ENCODE data around the gene SLC34A3.

SLC34A3 gene

DNA sequence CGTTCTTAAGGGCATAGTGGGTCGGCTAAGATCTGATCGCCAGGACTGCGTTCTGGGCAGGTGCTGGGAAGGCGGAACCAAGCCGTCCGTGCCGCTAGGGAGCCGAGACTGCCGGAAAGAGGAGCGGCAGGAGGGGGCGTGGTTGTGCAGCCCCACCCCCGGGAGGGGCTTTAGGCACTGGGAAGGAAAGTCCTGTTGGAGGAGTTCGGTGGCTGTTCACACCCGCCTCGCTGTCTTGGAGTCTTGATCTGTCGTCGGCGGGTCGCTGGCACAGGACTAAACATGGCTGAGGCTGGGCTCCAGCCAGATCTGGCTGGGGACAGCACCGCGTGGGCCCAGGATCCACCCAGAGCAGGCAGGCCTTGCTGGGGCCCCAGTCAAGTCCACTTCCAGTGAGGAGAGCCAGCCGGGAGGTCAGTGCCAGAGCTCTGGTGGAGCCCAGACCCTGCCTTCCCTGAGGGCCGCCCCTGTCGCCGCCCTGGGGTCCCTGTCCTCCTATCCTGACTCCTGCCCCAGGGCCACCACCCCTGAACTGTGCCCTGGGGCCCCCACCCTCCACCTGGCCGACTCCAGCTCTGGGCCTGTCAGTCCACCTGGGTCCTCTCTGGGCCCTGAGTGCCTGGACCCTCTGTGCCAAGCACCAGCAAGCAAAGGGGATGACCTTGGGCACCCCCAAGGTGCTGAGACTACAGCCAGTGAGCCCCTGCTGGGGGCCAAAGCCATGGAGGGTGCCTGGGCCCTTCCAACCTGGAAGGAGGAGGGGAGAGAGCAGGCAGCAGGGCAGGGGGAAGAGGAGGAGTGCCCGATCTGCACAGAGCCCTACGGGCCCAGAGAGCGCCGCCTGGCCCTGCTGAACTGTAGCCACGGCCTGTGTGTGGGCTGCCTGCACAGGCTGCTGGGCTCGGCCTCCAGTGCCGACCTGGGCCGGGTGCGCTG, 13.2 kb upstream of the SLC34A3 start:
- DNase-seq (ENCODE audit: low spot score) = peak; percentile 31

DNA sequence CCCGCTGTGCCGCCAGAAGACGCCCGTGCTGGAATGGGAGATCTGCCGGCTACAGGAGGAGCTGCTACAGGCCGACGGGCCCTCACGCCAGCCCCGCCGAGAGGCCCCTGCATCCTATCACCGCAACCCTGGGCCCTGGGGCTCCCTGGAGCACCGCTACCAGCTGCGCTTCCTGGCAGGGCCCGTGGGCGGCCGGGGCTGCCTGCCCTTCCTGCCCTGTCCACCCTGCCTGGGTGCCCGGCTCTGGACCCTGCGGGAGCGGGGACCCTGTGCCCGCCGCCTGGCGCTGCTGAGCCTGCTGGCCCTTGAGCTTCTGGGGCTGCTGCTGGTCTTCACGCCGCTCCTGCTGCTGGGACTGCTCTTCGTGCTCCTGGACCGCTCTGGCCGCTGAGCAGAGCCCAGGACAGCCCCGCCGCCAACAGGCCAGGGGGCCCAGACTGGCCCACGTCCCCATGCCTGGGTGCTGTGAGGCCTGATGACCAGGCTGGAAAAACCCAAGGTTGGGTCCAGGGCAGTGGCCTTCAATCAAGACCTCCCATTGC, 12.4 kb upstream of the SLC34A3 start:
- DNase-seq (ENCODE audit: low spot score) = no peak

DNA sequence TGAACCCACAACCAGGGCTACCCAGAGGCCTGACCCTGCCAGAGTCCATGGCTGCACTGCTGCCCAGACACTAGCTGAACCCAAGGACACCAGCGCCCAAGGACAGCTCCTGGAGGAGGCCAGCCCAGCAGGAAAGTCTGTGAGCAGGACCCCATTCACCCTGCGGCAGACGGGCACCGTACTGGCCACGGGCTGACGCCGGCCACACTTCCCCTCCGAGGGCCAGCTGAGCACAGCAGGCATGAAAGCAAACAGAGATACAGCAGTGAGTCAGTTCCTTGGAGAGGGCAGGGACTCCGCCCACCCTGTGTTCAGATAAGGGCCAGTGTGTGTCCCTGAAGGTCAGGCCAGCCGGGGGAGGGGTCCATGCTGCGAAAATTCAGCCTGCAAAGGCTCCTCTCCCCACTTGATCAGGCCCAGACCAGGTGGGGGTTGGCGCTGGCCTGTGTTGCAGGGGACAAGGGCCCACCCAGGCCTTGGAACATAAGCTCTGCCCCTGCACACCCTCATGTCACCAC, 11.9 kb upstream of the SLC34A3 start:
- peak; percentile 84 for DNase-seq (ENCODE audit: low spot score)

DNA sequence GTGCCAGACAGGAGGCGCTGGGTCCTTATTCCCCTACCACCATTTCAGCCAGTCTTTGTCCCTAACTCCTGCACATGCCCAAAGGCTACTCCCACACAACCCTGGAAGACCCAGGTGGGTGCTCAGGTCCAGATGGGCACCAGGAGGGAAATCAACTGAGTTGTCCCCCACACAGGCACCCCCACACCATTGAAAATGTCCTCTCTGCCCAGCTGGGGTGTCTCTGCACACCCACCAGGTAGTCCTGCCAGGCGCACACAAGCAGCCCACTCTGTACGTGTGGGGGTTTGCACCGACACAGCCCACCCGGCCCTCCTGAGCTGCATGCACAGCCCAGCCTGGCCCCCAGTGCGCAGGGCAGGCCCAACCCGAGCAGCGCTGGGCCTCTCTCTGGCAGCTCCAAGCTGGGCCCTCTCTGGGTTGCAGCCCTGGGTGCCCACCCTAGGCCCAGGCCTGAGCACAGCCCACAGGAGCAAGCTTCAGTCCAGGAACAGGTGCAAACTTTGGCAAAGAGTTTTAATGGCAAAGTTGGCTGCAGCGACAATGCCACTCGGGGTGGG, 10.9 kb upstream of the SLC34A3 start:
- no peak for DNase-seq (ENCODE audit: low spot score)

DNA sequence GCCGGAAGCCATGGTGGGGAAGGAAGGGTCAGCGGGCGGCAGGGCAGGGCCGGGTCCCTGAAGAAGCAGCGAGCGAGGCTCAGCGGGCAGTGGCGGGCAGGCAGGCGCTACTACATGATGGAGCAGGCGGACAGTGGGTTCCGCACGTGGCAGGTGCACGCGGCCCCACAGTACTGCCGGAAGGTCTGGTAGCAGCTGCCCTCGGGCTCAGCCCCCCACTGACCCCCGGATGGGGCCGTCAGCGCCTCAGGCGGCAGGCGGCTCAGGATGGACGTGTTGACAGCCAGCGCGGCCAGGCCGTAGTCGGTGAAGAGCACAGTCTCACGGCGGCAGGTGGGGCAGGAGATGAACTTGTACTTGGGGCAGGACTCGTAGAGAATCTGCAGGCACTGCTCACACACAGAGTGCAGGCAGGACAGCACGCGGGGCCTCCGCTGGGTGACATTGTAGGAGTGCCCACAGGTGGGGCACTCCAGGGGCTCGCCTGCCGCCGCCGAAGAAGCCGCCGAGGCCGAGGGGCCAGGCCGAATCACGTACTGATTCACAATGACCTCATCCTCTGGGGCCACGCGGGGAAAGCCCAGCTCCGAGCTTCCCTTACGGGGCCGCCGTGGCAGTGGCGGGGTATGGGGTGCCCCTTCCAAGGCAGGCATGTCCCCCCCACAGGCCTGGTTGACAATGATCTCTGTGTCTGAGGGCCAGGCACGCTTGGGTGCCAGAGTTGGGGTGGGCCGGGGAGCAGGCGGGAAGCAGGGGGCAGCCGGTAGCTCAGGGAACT, 10.2 kb upstream of the SLC34A3 start:
- no peak for DNase-seq (ENCODE audit: low spot score)

DNA sequence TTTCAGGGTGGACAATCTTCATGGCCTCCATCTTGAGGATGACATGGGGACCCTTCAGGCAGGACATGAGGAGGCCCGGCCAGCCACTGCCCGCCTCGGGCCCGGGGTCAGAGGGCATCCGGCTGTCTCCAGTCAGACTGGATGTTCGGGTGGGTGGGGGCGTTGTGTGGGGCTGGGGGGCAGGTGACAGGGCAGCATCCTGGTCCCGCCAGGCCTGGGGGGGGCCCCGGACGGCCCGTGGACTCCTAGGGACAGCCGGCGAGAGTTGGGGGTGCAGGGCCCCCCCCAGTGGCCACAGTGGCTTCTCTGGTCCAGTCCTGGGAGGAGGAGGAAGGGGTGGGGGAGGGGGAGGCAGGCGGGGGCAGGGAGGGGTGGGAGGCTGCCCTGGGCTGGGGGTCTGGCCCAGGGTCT, 9.6 kb upstream of the SLC34A3 start:
- no peak for DNase-seq (ENCODE audit: low spot score)

DNA sequence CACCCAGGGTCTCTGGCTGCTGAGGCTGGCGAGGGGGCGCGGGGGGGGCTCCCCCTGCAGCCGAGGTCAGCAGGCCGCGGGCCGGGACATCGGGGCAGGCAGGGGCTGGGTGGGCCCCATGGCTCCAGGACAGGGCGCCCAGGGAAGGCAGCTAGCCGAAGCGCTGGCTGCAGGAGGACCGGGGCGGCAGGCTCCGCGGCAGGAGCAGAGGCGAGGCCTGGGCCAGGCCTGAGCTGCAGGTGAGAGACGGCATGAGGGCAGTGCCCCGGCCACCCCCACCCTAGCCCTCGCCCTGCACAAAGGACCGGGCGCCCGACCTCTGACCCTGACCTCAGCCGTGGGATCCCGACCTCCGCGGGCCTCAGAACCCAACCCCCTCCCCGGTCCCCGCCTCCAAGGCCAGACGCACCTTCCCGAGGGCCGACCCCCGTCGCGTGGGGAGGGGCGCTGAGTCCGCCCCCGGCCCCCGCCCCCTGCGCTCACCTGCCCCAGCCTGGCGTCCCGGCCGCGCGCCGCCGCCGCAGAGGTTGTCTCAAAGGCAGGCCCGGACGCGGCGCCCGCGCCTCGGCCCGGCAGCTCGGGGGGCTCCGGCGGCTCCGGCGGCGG, 9.1 kb upstream of the SLC34A3 start:
- no peak for DNase-seq (ENCODE audit: low spot score)

DNA sequence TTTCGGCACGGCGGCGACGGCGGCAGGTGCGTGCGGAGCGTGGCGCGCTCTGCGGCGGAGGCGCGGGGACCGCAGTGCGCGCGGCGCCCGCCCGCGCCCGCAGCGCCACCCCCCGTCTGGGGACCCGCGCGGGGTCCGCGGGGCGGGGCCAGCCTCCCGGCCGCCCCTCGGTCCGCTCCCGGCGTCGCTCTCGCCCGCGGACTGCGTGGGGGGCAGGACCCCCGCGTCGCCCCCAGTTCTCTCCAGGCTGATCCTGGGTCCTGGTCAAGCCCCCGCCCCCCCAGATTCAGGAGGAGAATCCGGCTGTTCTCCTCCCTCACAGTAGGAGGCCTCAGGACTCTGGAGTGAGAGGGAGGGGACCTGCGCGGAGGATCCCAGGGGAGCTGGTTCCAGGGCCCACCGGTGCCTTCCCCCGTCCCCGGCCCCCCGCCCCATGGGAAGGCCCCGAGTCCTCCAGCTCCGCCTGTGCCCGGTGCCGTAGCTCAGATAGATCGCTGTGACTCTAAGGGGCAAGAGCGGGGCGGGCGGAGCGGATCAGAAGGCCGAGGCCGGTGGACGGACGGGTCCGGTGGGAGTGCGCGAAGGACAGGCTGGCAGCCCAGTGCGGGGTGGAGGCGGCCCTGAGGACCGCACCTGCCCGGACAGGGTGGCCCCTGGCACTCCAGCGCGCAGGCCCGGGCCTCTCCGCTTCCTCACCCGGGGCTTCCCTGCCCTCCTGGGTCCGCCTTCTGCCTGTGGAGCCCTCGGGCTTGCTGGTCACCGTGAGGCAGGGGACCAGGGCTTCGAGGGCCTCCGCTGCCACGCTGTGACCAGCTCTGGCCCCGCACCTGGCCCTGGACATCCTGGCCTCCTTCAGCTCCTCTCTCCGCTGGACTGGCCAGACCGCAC, 8.3 kb upstream of the SLC34A3 start, which contains the start of gene RNF208:
Gene RNF208, minus strand, starts transcription at position 51 of the 888 bp plus-strand sequence. CDS start 1,028 bp downstream, outside the sequence.
- DNase-seq (ENCODE audit: low spot score) = no peak

DNA sequence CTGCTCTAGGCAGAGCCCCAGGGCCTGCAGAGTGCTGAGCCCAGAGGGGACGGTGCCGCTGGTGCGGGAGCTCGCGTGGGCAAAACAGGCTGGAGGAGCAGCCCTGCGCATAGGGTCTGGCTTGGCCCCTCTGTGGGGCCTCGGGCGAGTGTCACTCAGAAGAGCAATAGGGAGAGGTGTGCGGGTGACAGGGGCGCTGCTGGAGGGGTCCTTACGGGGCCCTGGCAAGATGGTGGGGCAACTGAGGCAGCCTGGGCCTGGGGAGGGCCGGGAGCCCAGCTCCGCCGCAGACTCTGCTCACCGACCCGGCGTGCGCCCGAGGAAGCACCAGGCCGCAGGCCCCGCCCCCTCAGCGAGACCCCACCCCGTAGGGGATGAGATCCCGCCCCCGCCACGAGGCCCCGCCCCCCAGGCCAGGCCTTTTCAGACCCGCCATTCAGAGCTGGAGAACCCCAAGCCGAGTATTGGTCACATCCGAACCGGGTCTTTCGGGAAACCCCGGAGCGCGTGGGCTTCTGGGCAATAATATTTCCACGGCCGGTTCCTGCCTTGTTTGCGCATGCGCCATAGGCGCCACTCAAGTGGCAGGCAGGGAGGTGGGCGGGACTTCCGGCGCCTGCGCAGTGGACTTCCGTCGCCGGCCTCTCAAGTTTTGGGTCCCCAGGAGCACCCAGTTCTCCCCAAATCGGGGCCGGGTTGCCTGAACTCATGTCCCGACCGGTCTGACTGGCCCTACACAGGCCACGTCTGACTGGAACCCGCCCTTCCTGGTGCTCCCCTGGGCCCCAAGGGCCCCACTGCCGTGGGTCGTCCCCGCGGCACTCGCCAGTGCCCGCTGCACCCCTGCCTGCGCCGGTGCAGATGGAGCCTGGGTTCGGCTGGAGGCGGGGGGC, 7.4 kb upstream of the SLC34A3 start:
- DNase-seq (ENCODE audit: low spot score) = peak; percentile 98

DNA sequence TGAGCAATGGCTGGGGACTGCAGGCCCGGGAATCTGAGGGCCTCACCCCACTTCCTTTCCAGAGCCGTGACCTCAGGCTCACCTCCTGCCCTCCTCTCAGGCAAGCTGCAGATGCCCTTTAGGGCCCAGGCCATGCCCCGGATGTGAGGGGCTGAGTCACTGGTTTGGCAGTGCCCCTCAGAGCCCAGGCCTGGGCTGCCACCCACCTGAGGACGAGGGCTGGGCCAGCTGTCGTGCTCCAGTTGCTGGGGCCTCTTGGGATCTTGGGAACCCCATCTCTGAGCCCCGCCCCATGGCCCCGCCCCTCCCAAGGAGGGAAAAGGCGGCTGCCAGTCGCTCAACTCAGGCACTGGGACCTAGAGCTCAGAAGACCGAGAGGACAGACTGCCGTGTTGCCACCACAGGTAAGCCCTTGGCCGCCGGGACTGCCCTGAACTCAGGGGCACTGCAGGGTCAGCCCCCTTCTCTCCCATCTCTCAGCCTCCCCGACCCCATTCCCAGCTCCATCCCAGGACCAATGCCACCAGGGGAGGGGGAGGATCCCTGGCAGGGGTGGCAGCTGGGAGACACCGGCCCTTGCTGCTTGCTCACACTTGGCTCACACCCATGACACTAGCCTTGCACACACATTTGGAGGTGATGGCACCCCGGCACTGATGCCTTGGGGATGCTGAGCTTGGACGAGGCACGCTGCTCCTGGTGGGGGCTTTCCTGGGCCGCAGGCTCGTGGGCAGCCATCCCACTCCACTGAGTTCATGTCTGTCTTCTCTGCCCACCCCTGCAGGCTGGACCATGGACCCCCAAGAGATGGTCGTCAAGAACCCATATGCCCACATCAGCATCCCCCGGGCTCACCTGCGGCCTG, 5.6 kb upstream of the SLC34A3 start, which contains the start of gene CYSRT1:
Gene CYSRT1, plus strand, starts transcription at position 345 of the 865 bp plus-strand sequence. Its CDS starts 448 bp downstream, at position 793.
- DNase-seq (ENCODE audit: low spot score) = no peak

DNA sequence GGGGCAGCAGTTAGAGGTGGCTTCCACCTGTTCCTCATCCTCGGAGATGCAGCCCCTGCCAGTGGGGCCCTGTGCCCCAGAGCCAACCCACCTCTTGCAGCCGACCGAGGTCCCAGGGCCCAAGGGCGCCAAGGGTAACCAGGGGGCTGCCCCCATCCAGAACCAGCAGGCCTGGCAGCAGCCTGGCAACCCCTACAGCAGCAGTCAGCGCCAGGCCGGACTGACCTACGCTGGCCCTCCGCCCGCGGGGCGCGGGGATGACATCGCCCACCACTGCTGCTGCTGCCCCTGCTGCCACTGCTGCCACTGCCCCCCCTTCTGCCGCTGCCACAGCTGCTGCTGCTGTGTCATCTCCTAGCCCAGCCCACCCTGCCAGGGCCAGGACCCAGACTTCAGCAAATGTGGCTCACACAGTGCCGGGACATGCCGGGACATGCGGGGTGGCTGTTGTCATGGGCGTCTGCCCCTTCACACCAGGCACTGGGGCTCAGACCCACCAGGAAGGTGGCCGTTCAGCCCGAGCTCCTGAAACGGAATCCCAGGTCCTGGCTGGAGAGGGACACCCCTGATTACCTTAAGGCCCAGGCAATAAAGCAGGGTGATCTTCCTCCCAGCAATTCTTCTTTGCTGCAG, 4.9 kb upstream of the SLC34A3 start:
- DNase-seq (ENCODE audit: low spot score) = no peak

DNA sequence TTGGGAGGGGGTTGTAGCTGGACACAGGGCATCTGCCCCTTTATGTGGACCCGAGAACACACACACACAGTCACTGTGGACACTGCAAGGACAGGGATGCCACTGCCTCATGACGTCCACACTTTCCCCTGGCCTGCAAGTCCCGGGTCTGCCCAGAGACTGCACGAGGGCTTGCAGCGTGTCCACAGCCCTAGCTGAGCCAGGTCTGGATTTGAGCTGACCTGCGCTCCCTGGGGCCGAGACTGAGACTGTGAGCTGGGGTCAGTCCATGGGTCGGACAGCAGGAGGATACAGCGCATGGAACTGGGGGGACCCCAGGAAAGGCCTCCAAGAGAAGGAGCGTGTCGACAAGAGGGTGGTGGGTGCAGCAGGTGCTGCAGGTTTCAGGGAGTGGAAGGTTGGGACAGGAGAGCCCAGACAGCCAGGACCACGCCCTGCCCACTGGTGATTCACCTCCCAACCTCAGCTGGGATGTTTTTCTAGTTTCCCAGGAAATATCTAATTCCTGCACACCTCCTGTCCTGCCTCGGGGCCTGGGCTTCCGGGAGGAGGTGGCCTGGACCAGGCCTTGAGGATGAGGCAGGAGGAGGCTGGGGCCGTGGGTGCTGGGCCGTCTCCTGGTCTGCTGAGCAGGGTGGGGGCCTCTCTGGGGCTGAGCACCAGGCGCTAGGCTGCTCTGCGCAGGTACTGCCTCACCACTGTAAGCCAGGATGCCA, 4.2 kb upstream of the SLC34A3 start:
- DNase-seq (ENCODE audit: low spot score) = no peak

DNA sequence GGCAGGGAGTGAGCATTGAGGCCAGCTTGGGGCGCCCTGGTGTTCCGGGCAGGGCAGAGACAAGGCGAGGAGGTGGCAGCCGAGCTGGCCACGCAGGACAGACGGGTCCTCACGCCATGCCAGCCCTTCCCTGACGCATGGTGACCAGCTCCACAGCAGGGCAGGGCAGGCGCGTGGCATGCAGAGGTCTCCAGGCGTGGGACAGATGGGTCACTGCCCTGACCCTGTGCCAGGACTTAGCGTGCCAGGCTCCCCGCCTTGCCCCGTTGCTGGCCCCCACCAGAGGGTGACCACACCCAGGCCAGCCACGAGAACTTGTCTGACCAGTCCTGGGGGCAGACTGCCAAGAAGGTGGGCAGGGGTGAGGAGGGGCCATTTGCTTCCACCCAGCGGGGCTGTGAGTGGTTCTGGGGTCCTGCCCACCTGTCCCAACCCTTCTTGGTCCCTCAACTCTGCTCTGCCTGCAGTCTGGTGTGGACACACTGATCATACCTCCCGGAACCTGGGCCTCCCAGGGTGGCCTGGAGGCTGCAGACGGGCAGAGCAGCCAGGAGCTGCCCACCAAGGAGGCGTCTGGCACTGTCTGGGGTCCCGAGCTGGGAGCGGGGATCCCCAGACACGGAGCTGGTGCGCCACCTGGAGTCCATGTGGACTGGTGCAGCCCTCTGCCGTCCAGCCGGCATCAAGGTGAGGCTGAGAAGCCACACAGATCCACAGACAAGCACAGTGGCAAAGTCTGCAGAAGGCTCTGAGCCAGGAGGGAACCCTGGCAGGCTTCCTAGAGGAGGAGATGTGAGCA, 3.4 kb upstream of the SLC34A3 start, which contains the start of gene RNF224:
Gene RNF224, plus strand, starts transcription at position 449 of the 799 bp plus-strand sequence. CDS start 834 bp downstream, outside the sequence.
- DNase-seq (ENCODE audit: low spot score) = peak; percentile 87

DNA sequence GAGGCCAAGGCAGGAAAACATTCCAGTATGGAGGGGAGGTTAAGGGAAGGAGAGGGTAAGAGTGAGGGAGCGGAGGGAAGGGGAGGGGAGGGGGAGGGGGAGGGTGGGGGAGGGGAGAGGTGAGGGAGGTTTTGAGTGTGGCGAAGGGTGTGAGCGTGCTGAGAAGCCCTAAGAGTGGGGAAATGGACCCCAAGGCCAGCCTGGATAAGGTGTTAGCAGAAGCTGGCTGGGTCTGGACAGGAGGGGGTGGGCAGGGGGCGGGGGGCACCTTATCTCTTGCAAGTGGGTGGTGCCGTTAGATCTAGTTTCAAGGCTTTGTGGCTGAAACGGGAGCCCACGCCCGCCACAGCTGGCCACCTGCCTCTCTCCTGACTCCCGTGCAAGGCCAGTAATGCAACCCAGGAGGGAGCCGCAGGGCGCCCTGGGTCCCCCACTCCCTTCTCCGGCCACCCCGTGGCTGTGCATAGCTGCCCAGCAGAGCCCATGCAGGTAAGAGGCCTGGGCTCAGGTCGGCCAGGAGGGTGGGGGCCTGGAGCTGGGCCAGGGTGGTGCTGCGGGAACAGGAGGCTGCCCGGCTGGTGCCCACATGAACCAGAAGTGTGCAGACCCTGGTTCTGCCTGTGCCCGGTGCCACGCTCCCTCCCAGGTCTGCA, 2.7 kb upstream of the SLC34A3 start:
- no peak for DNase-seq (ENCODE audit: low spot score)

DNA sequence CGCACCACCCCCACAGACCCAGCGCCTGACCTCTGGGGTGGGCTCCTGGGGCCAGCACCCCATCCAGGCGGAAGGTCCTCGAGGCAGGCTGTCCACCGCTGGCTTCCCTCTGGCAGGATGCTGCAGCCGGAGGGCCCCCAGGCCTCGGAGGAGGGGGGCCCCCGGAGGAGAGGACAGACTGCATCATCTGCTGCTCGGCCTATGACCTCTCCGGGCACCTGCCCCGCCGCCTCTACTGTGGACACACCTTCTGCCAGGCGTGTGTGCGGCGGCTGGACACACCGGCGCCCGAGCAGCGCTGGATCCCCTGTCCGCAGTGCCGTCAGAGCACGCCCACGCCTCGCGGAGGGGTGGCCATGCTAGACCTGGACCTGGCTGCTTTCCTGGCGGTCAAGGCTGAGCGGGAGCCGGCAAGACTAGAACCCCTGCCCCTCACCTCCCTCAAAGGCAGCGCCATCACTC, 2.2 kb upstream of the SLC34A3 start:
- no peak for DNase-seq (ENCODE audit: low spot score)
